Activated B cell treated with CpG ODN at 0.5 μM for 24 hours (primary cell): ENCODE data around the gene DNAI4. TPM values are rescaled to one million over a fixed set of nuclear protein-coding genes. Genes with fewer than 3 reads are reported as not detected.
"Not testable (repeated sequence)": the region's sequence is repeated elsewhere in the genome, so short reads cannot be mapped to it uniquely, and the experiment has no call there.

Experiments used
- ATAC-seq: fragments of 200-7000 bp; cut with Tn5 transposase; one replicate; pipeline ENCODE4 v1.10.0; 2021; ENCODE audit warnings: low read depth, mild to moderate bottlenecking, moderate library complexity
- CTCF ChIA-PET: fragments of 350-600 bp; sonication (Branson Sonifier 250); formaldehyde crosslinking; loops from one replicate; lab custom pipeline; 2021; ENCODE audit warnings: antibody characterized with exemption; lab: Charles Lee
- POLR2A ChIA-PET: fragments of 350-600 bp; sonication (Branson Sonifier 250); formaldehyde crosslinking; loops from one replicate; lab custom pipeline; 2021; ENCODE audit warnings: antibody characterized with exemption; lab: Charles Lee
- DNase-seq: peaks from one replicate; pipeline ENCODE4 v3.0.0; 2022
- H3K27ac Mint-ChIP-seq: one replicate; pipeline ENCODE4 v1.8.0; 2020; ENCODE audit warnings: mixed read lengths
- H3K27me3 Mint-ChIP-seq: one replicate; pipeline ENCODE4 v1.8.0; 2021; ENCODE audit warnings: mixed read lengths
- H3K36me3 Mint-ChIP-seq: one replicate; pipeline ENCODE4 v1.8.0; 2021; ENCODE audit warnings: low read depth, mixed read lengths
- H3K4me1 Mint-ChIP-seq: one replicate; pipeline ENCODE4 v1.8.0; 2021; ENCODE audit warnings: mixed read lengths
- H3K4me3 Mint-ChIP-seq: one replicate; pipeline ENCODE4 v1.8.0; 2020; ENCODE audit warnings: mild to moderate bottlenecking, mixed read lengths
- H3K9me3 Mint-ChIP-seq: one replicate; pipeline ENCODE4 v1.8.0; 2020; ENCODE audit warnings: mixed read lengths
- intact Hi-C: fragments of 100-400 bp; cut with micrococcal nuclease; formaldehyde crosslinking; loops from one replicate; pipeline ENCODE4 v1.15.1; 2024
- total RNA-seq: library from RNA; stranded (reverse); gene quantifications from 2 replicates; pipeline ENCODE4 v1.2.3, GENCODE V29; 2022
- TF ChIP-seq, protein P1 (sequence below): fragments of 200-600 bp; IDR thresholded peaks from one replicate; pipeline ENCODE4 v1.8.0; 2022; ENCODE audit warnings: antibody characterized with exemption, mild to moderate bottlenecking

Gene DNAI4, protein sequence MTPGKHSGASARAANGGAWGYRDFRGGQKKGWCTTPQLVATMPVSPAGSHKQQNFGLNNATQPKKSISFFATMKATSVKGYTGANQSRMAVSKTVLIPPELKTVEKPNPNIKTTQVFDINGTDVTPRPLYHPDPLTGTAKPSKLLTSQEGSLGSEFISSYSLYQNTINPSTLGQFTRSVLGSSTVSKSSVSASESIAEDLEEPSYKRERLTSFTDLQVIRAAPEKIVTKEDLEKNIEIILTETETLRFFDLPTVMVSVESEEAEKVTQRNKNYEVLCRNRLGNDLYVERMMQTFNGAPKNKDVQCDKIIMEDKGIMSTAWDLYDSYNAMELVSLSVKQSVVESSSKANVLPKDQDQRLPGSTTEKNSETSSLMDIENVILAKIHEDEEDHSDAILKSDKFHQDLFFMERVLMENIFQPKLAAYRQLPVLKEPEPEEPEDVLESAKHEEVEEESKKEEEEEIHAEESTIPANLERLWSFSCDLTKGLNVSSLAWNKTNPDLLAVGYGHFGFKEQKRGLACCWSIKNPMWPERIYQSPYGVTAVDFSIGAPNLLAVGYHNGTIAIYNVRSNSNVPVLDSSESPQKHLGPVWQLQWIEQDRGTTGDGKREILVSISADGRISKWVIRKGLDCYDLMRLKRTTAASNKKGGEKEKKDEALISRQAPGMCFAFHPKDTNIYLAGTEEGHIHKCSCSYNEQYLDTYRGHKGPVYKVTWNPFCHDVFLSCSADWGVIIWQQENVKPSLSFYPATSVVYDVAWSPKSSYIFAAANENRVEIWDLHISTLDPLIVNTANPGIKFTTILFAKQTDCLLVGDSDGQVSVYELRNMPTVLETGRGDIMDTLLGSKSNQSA
- total RNA-seq, result 0.75 and 3.4 TPM in 2 replicates

DNA sequence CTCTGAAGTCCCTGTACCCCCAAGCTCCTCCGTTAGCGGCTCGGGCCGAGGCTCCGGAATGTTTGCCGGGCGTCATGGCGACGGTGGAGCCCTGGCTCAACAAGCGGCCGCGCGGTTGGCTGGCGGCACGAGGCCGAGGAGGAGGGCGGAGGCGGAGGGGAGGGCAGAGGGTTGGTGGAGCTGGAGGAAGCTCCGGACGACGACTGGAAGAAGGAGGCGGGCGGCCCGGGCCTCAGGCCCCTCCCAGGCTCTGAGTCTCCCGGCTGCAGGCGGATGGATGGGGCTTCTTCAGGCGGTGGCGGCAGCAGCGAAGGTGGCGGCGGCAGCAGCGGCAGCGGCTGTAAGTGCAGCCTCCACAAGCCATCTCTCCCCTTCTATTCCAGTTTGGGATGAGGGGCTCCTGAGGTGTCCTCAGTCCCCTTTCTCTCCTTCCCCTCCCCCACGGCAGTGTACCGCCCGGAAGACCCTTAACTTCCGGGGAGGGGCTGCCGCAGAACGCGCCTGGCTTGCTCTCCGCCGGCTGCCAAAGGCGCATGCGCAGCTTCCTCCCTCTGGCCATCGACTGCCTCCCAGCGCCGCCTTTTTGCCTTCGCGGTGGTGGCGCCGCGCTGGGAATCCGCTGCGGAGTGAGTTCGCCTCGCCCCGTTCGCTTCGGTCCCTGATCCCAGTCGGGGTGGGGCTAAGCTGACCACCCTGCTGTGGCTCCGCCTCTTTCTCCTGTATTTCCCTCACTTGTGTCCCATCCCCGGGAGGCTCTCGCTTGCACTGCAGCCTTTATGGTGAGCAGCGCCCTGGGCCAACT is at the start of gene DNAI4, which contains the start of gene MIER1:
TSS of gene DNAI4 (minus strand) at position 101 of the 802 bp plus-strand sequence. CDS start at position 76, 25 bp downstream.
TSS of gene MIER1 (plus strand) at position 235 of the 802 bp plus-strand sequence. CDS start at position 274, 39 bp downstream.
- DNase-seq (peak; percentile 95), ATAC-seq (peak; percentile 94)
- Mint-ChIP-seq H3K27ac (peak within 1 kb of the TSS; percentile 95), H3K36me3 (peaks cover 7% of the 10 kb centered on the region), H3K4me1 (peaks cover 30% of the 10 kb centered on the region), H3K9me3 (no peaks in the 10 kb centered on the region), H3K4me3 (peak within 1 kb of the TSS; percentile 93), H3K27me3 (no peaks in the 10 kb centered on the region)
- POLR2A ChIA-PET, result interaction anchor here (0.5 to 1.7 kb wide), 14 partner anchors 9 to 1505 kb away, joined by 3 to 16 read pairs (median 3); partner anchors contain the start of genes LEPR, LEPROT, SERBP1 and SLC35D1
- TF ChIP-seq, protein P1, sequence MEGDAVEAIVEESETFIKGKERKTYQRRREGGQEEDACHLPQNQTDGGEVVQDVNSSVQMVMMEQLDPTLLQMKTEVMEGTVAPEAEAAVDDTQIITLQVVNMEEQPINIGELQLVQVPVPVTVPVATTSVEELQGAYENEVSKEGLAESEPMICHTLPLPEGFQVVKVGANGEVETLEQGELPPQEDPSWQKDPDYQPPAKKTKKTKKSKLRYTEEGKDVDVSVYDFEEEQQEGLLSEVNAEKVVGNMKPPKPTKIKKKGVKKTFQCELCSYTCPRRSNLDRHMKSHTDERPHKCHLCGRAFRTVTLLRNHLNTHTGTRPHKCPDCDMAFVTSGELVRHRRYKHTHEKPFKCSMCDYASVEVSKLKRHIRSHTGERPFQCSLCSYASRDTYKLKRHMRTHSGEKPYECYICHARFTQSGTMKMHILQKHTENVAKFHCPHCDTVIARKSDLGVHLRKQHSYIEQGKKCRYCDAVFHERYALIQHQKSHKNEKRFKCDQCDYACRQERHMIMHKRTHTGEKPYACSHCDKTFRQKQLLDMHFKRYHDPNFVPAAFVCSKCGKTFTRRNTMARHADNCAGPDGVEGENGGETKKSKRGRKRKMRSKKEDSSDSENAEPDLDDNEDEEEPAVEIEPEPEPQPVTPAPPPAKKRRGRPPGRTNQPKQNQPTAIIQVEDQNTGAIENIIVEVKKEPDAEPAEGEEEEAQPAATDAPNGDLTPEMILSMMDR, result no peak
- intact Hi-C loops, result loop anchor here (1.0 to 10.0 kb wide), 12 partner anchors 129 to 1858 kb away; partner anchors contain the start of genes GADD45A, LEPR, LEPROT and SERBP1
- CTCF ChIA-PET, result interaction anchor here (0.9 to 1.4 kb wide), 3 partner anchors 129 to 224 kb away, joined by 3 to 4 read pairs (median 3); partner anchors contain the start of gene SLC35D1

DNA sequence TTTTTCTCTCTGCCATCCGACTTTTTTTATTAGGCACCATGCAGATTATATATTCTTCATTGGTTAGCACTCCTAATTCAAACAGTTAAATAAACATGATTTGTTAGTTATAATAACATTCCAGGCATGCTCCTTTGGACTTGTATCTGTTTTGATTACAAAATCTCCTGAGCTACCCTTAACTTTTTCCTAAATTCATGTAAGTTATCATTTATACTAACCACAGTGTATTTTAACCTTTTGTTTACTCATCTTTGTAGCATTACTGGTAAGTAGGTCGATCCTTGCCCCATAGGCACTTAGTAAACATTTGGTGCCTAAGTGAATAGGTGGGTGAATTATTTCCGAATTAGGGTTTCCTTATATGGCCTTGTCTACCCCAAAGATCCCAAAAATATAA is 43.9 kb upstream of the DNAI4 start:
- Mint-ChIP-seq H3K4me3 (no peak overlapping the region), H3K27me3 (no peaks in the 10 kb centered on the region), H3K4me1 (no peaks in the 10 kb centered on the region), H3K27ac (no peak overlapping the region), H3K9me3 (peaks cover 7% of the 10 kb centered on the region), H3K36me3 (peaks cover 83% of the 10 kb centered on the region)
- DNase-seq, result no peak
- ChIA-PET POLR2A (no interaction called here), CTCF (no interaction called here)
- intact Hi-C loops, result loop anchor here (1.0 kb wide), 1 partner anchor 11 kb away; no protein-coding TSS in a partner anchor
- TF ChIP-seq, protein P1, result no peak
- no peak for ATAC-seq

DNA sequence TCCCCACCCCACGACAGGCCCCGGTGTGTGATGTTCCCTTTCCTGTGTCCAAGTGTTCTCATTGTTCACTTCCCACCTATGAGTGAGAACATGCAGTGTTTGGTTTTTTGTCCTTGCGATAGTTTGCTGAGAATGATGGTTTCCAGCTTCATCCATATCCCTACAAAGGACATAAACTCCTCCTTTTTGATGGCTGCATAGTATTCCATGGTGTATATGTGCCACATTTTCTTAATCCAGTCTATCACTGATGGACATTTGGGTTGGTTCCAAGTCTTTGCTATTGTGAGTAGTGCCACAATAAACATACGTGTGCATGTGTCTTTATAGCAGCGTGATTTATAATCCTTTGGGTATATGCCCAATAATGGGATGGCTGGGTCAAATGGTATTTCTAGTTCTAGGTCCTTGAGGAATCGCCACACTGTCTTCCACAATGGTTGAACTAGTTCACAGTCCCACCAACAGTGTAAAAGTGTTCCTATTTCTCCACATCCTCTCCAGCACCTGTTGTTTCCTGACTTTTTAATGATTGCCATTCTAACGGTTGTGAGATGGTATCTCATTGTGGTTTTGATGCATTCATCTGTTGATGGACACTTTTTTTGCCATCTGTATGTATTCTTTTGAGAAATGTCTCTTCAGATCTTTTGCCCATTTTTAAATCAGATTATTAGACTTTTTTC is 41.7 kb upstream of the DNAI4 start:
- CTCF ChIA-PET, H3K4me3 Mint-ChIP-seq, ATAC-seq: not testable (repeated sequence)

DNA sequence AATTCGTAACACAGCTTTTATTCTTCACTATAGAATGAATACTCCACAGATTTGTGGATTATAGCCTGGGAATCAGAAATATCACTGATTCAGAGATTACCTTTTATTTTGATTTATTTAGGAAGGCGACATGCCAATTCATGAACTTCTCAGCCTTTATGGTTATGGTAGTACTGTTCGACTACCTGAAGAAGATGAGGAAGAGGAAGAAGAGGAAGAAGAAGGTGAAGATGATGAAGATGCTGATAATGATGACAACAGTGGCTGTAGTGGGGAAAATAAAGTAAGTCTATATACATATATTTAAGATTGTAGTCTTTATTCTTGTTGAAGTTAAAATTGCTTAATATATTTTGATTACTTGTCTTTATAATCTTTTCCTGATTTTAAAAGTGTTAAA is 33.3 kb upstream of the DNAI4 start:
- Mint-ChIP-seq H3K9me3 (no peaks in the 10 kb centered on the region), H3K36me3 (peaks cover 83% of the 10 kb centered on the region), H3K4me3 (no peak overlapping the region), H3K4me1 (peaks cover 6% of the 10 kb centered on the region), H3K27me3 (no peaks in the 10 kb centered on the region), H3K27ac (no peak overlapping the region)
- ATAC-seq, result no peak
- no peak for DNase-seq
- intact Hi-C loops, result no loop called here
- ChIA-PET CTCF (interaction anchor here (1.1 kb wide), 1 partner anchor 191 kb away, joined by 3 read pairs; no protein-coding TSS in a partner anchor), POLR2A (no interaction called here)
- TF ChIP-seq, protein P1, result no peak

More for the DNA sequence above, 41.7 kb upstream of the DNAI4 start:
- intact Hi-C loops, H3K27me3 Mint-ChIP-seq, H3K27ac Mint-ChIP-seq, H3K4me1 Mint-ChIP-seq, POLR2A ChIA-PET, H3K9me3 Mint-ChIP-seq, DNase-seq: not testable (repeated sequence)
- peaks cover 92% of the 10 kb centered on the region for H3K36me3 Mint-ChIP-seq
